Tibial artery (tissue), 4 donors: ENCODE data around the gene MSI2.

Experiments
- DNase-seq, 2 donors: peaks; one replicate each; pipeline ENCODE4 v3.0.0-alpha.2; 2019
- H3K27ac ChIP-seq, 2 donors: fragments of 200-600 bp; sonication (generic) in 1 of 2; 1 replicate in 1 of 2; 2 replicates in 1 of 2; pipeline ENCODE4 v1.5.1; 2018 to 2019; ENCODE audit warnings: mild to moderate bottlenecking in 1 of 2
- H3K27me3 ChIP-seq, 2 donors: fragments of 200-600 bp; sonication (generic) in 1 of 2; one replicate each; pipeline versions ENCODE4 v1.5.1 to v1.6.0; 2016 to 2019
- H3K36me3 ChIP-seq, 3 donors: fragments of 200-600 bp; sonication (generic) in 2 of 3; one replicate each; pipeline ENCODE4 v1.5.1; 2016 to 2019; ENCODE audit warnings: mild to moderate bottlenecking in 2 of 3
- H3K4me1 ChIP-seq, 4 donors: fragments of 200-600 bp; sonication (generic) in 2 of 4; 1 replicate in 3 of 4; 2 replicates in 1 of 4; pipeline ENCODE4 v1.5.1; 2016 to 2019
- H3K4me3 ChIP-seq, 2 donors: fragments of 200-600 bp; sonication (generic) in 1 of 2; 1 replicate in 1 of 2; 2 replicates in 1 of 2; pipeline ENCODE4 v1.5.1; 2018 to 2019; ENCODE audit warnings: mild to moderate bottlenecking in 2 of 2
- H3K9me3 ChIP-seq, 3 donors: fragments of 200-600 bp; sonication (generic) in 1 of 3; one replicate each; pipeline ENCODE4 v1.5.1; 2016 to 2019
- intact Hi-C: fragments of 100-400 bp; cut with DNase I; formaldehyde crosslinking; loops from one replicate; pipeline ENCODE4 v1.15.0; 2023; ENCODE audit warnings: low total_unique reads
- TF ChIP-seq, protein P1 (sequence below), 2 experiments: fragments of 200-600 bp in 1 of 2; fragments of 450-650 bp in 1 of 2; IDR thresholded peaks; one replicate each; pipeline ENCODE4 v1.5.1; 2017 to 2019; ENCODE audit warnings: antibody characterized with exemption in 2 of 2, mild to moderate bottlenecking in 1 of 2, moderate library complexity in 1 of 2

MSI2 gene

DNA sequence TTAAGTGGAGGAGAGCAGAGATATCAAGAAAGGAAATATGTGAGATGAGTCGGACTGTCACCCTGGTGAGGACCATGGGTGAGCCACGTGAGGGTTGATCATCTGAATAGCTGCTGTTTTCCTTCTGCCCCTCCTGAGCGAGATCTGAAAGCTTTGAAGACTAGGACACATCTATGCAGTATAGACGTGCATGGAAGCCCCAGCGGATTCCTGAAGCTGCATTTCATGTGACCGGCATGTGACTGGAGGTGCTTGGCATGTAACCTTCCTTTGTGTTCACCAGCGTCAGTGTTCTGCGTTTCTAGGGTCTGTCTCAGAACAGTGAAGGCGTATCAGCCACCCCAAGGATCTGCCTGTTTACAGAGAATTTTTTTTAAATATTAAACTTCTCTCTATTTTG, 75.1 kb downstream of the MSI2 start:
- TF ChIP-seq, protein P1, sequence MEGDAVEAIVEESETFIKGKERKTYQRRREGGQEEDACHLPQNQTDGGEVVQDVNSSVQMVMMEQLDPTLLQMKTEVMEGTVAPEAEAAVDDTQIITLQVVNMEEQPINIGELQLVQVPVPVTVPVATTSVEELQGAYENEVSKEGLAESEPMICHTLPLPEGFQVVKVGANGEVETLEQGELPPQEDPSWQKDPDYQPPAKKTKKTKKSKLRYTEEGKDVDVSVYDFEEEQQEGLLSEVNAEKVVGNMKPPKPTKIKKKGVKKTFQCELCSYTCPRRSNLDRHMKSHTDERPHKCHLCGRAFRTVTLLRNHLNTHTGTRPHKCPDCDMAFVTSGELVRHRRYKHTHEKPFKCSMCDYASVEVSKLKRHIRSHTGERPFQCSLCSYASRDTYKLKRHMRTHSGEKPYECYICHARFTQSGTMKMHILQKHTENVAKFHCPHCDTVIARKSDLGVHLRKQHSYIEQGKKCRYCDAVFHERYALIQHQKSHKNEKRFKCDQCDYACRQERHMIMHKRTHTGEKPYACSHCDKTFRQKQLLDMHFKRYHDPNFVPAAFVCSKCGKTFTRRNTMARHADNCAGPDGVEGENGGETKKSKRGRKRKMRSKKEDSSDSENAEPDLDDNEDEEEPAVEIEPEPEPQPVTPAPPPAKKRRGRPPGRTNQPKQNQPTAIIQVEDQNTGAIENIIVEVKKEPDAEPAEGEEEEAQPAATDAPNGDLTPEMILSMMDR (IDR thresholded peaks at IDR 0.05), result no peak
- DNase-seq, result no peak
- Histone ChIP-seq H3K4me1 (peaks cover 0 to 18% (median 7%) of the 10 kb centered on the region in 4 donors), H3K27me3 (no peaks in the 10 kb centered on the region), H3K4me3 (no peak overlapping the region), H3K36me3 (no peaks in the 10 kb centered on the region), H3K27ac (no peak overlapping the region), H3K9me3 (no peaks in the 10 kb centered on the region)
- intact Hi-C loops, result no loop called here

DNA sequence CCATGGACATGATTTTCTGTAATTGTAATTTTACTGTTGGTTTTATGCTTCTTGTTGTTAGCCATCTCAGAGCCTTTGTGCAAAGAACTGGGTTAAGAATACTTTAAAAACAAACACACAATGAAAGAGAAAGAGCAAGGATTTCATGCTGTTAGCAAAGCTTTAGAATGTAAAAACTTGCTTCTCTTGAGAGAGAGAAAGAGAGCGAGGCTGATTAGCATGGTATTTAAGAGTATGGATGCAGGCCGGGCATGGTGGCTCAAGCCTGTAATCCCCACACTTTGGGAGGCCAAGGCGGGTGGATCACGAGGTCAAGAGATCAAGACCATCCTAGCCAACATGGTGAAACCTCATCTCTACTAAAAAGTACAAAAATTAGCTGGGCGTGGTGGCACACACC, 76.2 kb downstream of the MSI2 start:
- no peak for DNase-seq
- no peaks in the 10 kb centered on the region for H3K27me3 ChIP-seq
- H3K9me3 ChIP-seq, result no peaks in the 10 kb centered on the region
- no peak overlapping the region for H3K4me3 ChIP-seq
- intact Hi-C loops, result no loop called here
- no peak overlapping the region for H3K27ac ChIP-seq
- TF ChIP-seq, protein P1 (IDR thresholded peaks at IDR 0.05), result no peak
- H3K36me3 ChIP-seq, result no peaks in the 10 kb centered on the region
- H3K4me1 ChIP-seq, result peaks cover 0 to 18% (median 7%) of the 10 kb centered on the region in 4 donors

DNA sequence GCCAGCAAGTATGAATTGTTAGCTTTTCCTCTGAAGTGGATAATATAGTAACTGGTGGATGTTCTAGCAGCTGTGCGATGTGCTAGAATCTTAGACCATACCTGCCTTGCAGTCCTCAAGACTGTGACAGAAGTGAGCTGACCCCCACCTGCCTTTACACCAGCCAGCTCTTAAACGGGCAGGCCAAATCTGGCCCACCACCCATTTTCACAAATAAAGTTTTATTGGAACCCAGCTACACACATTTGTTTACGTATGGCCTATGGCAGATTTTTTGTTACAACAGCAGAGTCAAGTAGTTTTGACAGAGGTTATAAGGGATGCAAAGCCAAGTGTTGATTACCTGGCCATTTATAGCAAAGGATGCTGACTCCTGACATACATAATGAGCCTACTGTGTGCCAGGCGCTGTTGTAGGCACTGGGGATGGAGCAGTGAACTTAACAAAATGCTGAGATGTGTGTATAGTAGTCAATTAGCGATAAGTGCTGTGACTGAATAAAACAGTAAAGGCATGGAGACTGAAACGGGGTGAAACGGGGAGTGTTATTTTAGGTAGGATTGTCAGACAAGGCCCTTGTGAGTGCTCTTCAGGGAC, 79.0 kb downstream of the MSI2 start:
- TF ChIP-seq, protein P1 (IDR thresholded peaks at IDR 0.05), result no peak
- no peak overlapping the region for H3K27ac ChIP-seq
- no peak overlapping the region for H3K4me3 ChIP-seq
- no peaks in the 10 kb centered on the region for H3K27me3 ChIP-seq
- no peak for DNase-seq
- no peaks in the 10 kb centered on the region for H3K9me3 ChIP-seq
- intact Hi-C loops, result no loop called here
- peaks cover 0 to 5% (median 1%) of the 10 kb centered on the region in 4 donors for H3K4me1 ChIP-seq
- no peaks in the 10 kb centered on the region for H3K36me3 ChIP-seq

GRCh38 chr17:57337390-57337789, 81.1 kb downstream of the MSI2 start:
- H3K36me3 ChIP-seq, result no peaks in the 10 kb centered on the region
- TF ChIP-seq, protein P1 (IDR thresholded peaks at IDR 0.05), result no peak

GRCh38 chr17:57338257-57338914, 82.1 kb downstream of the MSI2 start:
- Histone ChIP-seq H3K4me1 (peaks cover 0 to 6% (median 0%) of the 10 kb centered on the region in 4 donors), H3K4me3 (no peak overlapping the region), H3K27me3 (no peaks in the 10 kb centered on the region), H3K36me3 (no peaks in the 10 kb centered on the region), H3K27ac (no peak overlapping the region), H3K9me3 (no peaks in the 10 kb centered on the region)
- TF ChIP-seq, protein P1 (IDR thresholded peaks at IDR 0.05), result no peak
- no peak for DNase-seq
- intact Hi-C loops, result no loop called here

More at GRCh38 chr17:57337390-57337789, 81.1 kb downstream of the MSI2 start:
- no peak overlapping the region for H3K4me3 ChIP-seq
- DNase-seq, result no peak
- peaks cover 0 to 6% (median 0%) of the 10 kb centered on the region in 4 donors for H3K4me1 ChIP-seq
- no peak overlapping the region for H3K27ac ChIP-seq
- H3K27me3 ChIP-seq, result no peaks in the 10 kb centered on the region
- no peaks in the 10 kb centered on the region for H3K9me3 ChIP-seq
- intact Hi-C loops, result no loop called here
